GM18873 (cell line): ENCODE results near the gene STK32A.

Experiments
- ATAC-seq: cut with Tn5 transposase; IDR thresholded peaks from one replicate; pipeline ENCODE4 v1.9.1; 2021; ENCODE audit warnings: mild to moderate bottlenecking, moderate library complexity, moderate number of reproducible peaks; ENCODE audit not compliant: unreplicated experiment, low FRiP score

The STK32A gene

DNA sequence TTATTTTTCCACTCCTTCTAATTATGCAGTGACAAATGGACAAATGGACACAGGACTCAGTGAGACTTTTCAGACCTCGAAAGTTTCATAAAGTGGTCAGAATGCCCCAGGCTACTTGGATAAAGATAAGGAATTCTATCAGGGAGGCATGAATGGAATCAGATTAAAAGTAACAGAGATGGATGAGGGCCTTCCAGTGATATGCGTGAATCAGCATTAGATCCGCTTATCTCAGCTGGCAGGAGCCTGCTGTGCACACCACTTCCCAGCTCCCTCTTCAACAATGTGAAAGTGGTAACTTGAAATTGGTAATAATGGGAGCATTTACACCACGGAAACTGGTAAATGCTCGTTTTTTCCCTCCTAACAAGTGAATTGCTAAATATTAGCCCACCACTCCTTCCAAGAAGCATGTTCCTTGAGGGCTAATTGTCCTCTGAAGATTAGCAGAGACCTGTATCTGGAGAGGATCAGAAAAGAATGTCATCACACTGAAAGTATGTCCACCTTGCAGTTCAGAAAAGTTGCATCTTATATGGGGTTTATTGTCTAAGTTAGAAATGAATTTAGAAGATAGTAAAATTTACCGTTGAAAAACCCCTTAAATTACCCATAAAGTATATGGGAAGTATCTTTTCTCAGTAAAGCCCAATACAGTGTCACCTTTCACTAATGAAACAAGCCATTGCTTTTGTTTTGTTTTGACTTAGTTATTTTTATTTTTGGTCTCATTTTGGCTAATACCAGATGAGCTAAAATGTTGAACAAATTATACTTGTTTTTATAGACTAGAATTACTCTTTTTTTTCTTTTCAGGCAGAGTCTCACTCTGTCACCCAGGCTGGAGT lies 149.7 kb downstream of the STK32A start:
- no peak for ATAC-seq

DNA sequence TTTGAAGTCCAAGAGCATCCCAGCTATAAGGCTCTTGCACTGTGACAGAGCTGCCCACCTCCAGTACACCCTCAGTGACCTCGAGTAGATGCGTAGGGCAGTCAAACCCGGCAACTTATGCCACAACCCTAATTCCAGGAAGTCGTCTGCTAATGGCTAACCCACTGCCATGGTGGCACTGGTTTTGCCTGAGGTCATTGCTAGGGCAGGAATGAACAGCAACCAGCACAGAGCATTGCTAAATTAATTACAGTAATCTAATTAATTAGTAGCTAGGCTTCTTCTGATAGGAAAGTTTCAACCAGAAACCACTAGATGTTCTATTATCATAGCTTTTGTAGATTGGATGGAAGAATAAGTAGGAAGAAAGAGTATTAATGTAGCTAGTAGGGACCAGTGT lies 152.3 kb downstream of the STK32A start:
- no peak for ATAC-seq

- ATAC-seq: no peak
These were observed 153.6 kb downstream of the STK32A start for GRCh38 chr5:147388184-147389108.

DNA sequence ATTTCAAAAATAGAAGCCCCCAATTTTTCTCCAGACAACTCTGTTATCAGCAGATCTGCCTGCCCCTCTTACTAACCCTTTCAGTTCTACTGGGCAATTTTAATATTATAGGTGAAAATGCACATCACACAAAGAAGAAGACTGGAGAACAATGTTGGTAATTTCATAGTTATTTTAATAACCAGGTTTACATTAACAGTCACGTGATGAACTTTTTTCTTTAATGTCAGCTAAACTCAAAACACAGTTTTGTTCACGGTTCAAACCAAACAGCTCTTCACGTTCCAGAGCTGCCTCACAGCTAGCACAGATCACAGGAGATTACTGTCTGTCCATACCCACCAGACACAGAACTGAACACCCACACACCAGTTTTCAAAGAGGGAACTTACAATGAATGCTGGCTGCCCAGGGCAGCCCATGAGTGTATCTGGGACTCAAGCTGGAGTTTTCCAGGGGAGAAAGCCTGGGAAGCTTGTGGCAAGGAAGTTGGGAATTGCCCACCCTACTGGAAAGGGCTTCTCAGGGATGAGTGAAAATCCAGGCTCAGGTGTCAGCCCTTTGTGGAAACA lies 155.9 kb downstream of the STK32A start:
- no peak for ATAC-seq

DNA sequence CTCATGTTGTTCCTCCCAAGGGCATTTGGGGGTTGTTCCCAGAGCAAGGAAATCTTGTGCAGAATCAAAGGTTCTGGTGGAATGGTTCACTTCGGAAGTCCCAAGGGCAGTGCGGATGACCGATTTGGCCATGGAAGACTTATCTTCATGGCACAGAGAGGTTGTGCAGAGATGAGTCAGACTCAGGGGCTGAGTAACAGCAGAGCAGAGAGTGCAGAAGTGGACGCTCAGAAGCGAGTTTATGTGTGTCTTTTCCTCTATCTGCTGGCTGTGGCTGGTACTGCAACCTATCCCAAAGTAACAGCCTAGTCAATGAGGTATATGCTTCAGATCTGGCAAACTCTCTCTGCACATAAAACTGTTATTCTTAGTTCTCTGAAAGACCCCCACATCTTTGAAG lies 157.0 kb downstream of the STK32A start:
- ATAC-seq: peak; percentile 97

- no peak for ATAC-seq
These were observed 159.2 kb downstream of the STK32A start for GRCh38 chr5:147393874-147394672.

- ATAC-seq: no peak
These were observed 161.4 kb downstream of the STK32A start for GRCh38 chr5:147396070-147396823.

- ATAC-seq: no peak
These were observed 162.8 kb downstream of the STK32A start for GRCh38 chr5:147397616-147398015.

DNA sequence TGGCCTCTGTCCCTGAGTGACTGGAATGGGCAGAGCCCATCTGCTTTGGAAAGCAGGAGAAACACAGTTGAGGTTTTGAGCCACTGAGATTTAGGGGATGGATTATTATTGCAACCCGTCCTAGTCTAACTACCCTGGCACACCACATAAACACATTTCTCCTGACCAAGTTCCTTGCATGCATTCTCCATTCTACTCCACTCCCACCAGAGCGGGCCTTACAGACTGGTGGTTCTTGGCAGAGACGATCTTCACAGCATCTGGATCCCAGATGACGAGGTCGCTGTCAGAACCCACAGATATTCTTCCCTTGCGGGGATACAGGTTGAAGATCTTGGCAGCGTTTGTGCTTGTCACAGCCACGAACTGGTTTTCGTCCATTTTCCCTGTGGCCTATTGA lies 164.0 kb downstream of the STK32A start:
- ATAC-seq: no peak

DNA sequence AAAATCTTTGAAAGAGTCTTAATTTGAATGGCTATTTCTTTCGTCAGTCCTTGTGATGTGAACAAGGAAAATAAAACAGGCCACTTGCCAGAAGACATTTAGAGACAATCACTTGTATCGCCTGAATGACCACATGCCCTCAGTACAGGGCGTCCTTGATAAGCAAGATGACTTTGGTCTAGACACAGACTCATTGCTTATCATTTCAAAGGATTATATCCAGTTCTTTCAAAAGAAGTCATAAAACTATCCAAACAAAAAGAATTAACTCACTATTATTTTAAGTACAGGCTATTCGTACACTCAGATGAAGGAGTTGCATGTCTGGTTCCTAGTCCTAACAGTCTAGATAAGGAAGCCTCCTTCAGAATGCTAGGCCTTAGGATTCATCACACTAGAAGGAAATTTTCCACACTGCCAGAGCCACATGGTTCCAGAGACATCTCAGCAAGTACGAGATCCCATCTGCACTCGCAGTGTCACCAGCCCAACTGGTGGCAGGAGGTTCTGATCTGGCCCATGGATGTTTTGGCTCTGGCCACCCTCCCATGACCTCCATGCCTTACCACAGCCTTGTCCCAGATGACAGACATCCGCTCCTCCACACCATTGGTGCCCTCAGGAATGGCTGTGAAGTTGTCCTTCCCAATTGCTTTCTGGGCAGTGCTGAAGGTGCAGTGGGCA lies 165.4 kb downstream of the STK32A start:
- ATAC-seq: no peak

DNA sequence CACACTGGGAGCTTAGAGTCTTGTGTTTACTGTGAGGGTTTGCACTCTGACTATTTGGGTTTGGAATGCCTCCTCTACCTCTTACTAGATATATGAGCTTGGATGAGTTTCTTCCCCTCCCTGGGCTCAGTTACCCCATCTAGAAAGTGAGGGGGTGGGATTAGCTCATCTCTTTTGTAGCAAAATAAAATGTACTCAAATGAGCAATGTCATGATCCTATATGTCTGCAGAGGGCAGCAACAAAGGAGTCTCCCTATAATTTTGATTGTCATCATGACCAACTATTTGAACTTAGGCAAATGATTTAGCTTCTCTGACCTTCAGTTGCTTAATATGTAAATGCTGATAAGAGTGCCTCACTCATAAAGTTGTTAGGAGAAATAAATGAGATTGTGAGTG lies 166.1 kb downstream of the STK32A start:
- ATAC-seq: no peak

GRCh38 chr5:147403651-147404640 lies 169.1 kb downstream of the STK32A start:
- ATAC-seq: peak; percentile 94

DNA sequence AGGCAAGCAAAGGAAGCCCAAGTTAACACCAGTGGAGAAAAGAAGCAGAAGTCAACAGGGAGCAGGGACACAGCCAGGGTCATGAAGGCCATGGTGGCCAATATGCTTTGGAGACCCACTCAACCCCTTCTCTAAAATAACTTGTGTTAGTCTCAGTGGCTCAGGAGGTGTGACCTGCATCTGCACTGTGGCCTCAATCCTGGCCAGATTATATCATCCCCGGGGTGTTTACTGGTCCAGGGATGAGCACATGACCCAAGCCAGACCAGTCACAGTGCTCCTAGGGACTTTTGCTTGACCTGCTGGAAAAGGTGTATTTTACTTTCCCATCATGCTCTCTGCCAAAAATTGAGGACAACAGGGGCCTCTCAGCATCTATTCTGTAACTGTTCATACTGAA lies 169.9 kb downstream of the STK32A start:
- no peak for ATAC-seq

DNA sequence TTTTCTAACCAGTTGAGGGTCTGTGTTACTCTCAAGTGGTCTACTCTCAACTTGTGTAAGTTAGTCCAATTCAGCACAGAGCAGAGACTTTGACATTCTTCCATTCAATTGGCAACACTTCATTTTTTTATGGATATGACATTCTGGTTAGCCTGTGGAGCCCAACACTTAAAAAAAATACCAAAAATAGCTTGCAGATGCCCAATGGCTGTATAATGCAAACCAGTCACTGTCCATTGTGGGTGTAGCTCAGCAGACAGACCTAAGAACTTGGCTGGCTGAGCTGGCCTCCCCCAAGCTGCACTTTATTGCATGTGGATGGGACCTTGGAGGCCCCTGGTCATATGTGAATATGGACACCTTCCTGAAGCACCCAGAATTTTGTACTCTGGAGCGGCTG lies 171.8 kb downstream of the STK32A start:
- ATAC-seq: no peak

GRCh38 chr5:147407094-147407681 lies 172.4 kb downstream of the STK32A start:
- no peak for ATAC-seq

DNA sequence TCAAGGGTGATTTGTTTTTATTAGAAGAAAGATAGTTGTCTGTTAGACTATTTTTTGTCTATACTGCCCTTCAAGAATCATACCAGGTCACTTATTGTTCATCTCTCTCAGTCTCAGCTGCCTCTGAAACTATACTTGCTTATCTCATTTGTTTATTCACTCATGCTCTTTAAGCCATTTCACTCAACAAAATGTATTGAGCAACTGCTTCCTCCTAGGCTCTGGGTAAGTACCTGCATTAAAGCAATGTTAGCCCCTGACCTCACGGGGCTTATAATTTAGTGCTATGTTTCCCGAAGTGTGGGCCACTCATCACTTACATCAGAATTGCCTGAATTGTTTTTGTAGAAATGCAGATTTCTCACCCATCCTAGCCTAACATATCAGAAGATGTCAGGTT lies 174.2 kb downstream of the STK32A start:
- ATAC-seq: no peak
